ENCODE results near the gene FOXN1. TPM values are rescaled to one million over a fixed set of nuclear protein-coding genes. Genes with fewer than 3 reads are reported as not detected.

Gene FOXN1
- total and polyA plus RNA-seq, 10 of the 15 experiments (the other 5 are each of a cell fraction or from before 2014, with no cell fraction given) = not detected

GRCh38 chr17:28499364-28499664 lies 6.8 kb upstream of the FOXN1 start:
- no peak overlapping the region for H3K27ac ChIP-seq (ENCODE audit: control insufficient read depth, insufficient read depth)
- in situ Hi-C loops (cut with MboI) (loop anchor here (5.0 kb wide), 1 partner anchor 48 kb away; no protein-coding TSS in a partner anchor), intact Hi-C loops (cut with micrococcal nuclease; ENCODE audit: unreplicated experiment) (no loop called here)
- H3K79me2 ChIP-seq (ENCODE audit: control insufficient read depth, insufficient read depth, low read length) = peaks cover 6% of the 10 kb centered on the region
- ChIA-PET SMC1A (ENCODE audit: uncharacterized antibody, unreplicated experiment) (interaction anchor here (1.1 to 7.7 kb wide), 5 partner anchors 8 to 50 kb away, joined by 3 to 53 read pairs (median 4); no protein-coding TSS in a partner anchor), RAD21 (ENCODE audit: unreplicated experiment) (interaction anchor here (0.8 to 4.6 kb wide), 5 partner anchors 37 to 51 kb away, joined by 3 to 37 read pairs (median 3); no protein-coding TSS in a partner anchor), POLR2A (interaction anchor here (0.5 to 5.8 kb wide), 4 partner anchors 44 to 72 kb away, joined by 4 to 48 read pairs (median 12); partner anchors contain the start of genes PIGS and UNC119), CTCF (interaction anchor here (0.7 to 16.1 kb wide), 10 partner anchors 10 to 145 kb away, joined by 3 to 316 read pairs (median 4); partner anchors contain the start of genes BLTP2, PIGS and UNC119)
- H3K4me3 ChIP-seq = no peak overlapping the region
- H3K9me3 ChIP-seq (replicated peaks; ENCODE audit: control insufficient read depth, insufficient read depth, low read length) = no peaks in the 10 kb centered on the region
- H3K4me1 ChIP-seq (ENCODE audit: control insufficient read depth, insufficient read depth, low read length) = peaks cover 26% of the 10 kb centered on the region
- H2AFZ ChIP-seq (ENCODE audit: control insufficient read depth, low read depth, low read length) = no peak overlapping the region
- no peak for TF ChIP-seq HCFC1 (IDR thresholded peaks at IDR 0.05; ENCODE audit: low read length)
- no peak for TF ChIP-seq MEF2B (IDR thresholded peaks at IDR 0.05; ENCODE audit: partially characterized antibody, poor library complexity, severe bottlenecking)
- TF ChIP-seq ZNF687 (IDR thresholded peaks at IDR 0.05) = no peak
- TF ChIP-seq HDAC6 (IDR thresholded peaks at IDR 0.05; ENCODE audit: unreplicated experiment) = no peak
- H3K27me3 ChIP-seq (replicated peaks in 1 of 2; ENCODE audit: control insufficient read depth in 2 of 2, insufficient read depth in 2 of 2, low read length in 1 of 2) = no peaks in the 10 kb centered on the region
- ATAC-seq (no peak), FAIRE-seq (no peak), DNase-seq (ENCODE audit: low read depth, low spot score) (no peak)
- no peak overlapping the region for H3K4me2 ChIP-seq (ENCODE audit: control insufficient read depth, insufficient read depth)
- no peak overlapping the region for H3K9ac ChIP-seq (ENCODE audit: control insufficient read depth, insufficient read depth, low read length)
- BruUV-seq (replicated peaks) = no TSS peak
- H3K36me3 ChIP-seq (ENCODE audit: control insufficient read depth in 2 of 2, insufficient read depth in 2 of 2, low read length in 1 of 2) = no peaks in the 10 kb centered on the region
- no peaks in the 10 kb centered on the region for H4K20me1 ChIP-seq (ENCODE audit: control insufficient read depth, insufficient read depth)
- 96% methylated on average over 9 of the region's 9 CpGs for WGBS (ENCODE audit: insufficient coverage, insufficient replicate concordance, low lambda C conversion rate, missing lambda C conversion rate)

Data from GM12878 (cell line).